MCF 10A (cell line): Measurements from ENCODE around the gene KCNAB2. TPM values are rescaled to one million over a fixed set of nuclear protein-coding genes. Genes with fewer than 3 reads are reported as not detected.

Experiments
- BruUV-seq: library from RNA; stranded (reverse); fragments of 400-500 nt; replicated peaks from 2 replicates; lab custom pipeline; 2021; lab: Mats Ljungman, UMichigan
- CTCF ChIA-PET: fragments of 300-600 bp; sonication (Branson Sonifier 250); formaldehyde crosslinking; extraction: SDS; loops from one replicate; lab custom pipeline; 2021; ENCODE audit warnings: antibody characterized with exemption, inconsistent platforms; lab: Yijun Ruan, JAX
- POLR2A ChIA-PET: fragments of 300-600, 350-650 bp; sonication (Branson Sonifier 250); formaldehyde crosslinking; extraction: SDS; loops from one replicate; lab custom pipeline; 2020; ENCODE audit warnings: antibody characterized with exemption, inconsistent platforms; lab: Yijun Ruan, JAX
- DNase-seq: peaks from one replicate; pipeline ENCODE4 v3.0.0-alpha.2; 2018; ENCODE audit not compliant: unreplicated experiment
- H3K27ac Mint-ChIP-seq: one replicate; pipeline ENCODE4 v1.8.0; 2022; ENCODE audit warnings: mild to moderate bottlenecking, low read depth, mixed read lengths; ENCODE audit not compliant: unreplicated experiment
- H3K27me3 Mint-ChIP-seq: one replicate; pipeline ENCODE4 v1.8.0; 2022; ENCODE audit warnings: mixed read lengths; ENCODE audit not compliant: insufficient read depth, unreplicated experiment
- H3K36me3 Mint-ChIP-seq: one replicate; pipeline ENCODE4 v1.8.0; 2022; ENCODE audit warnings: mild to moderate bottlenecking, moderate library complexity, mixed read lengths; ENCODE audit not compliant: insufficient read depth, unreplicated experiment
- H3K4me1 Mint-ChIP-seq: one replicate; pipeline ENCODE4 v1.8.0; 2022; ENCODE audit warnings: mixed read lengths; ENCODE audit not compliant: insufficient read depth, unreplicated experiment
- H3K4me3 Mint-ChIP-seq: one replicate; pipeline ENCODE4 v1.8.0; 2022; ENCODE audit warnings: mild to moderate bottlenecking, moderate library complexity, mixed read lengths; ENCODE audit not compliant: unreplicated experiment
- H3K9me3 Mint-ChIP-seq: one replicate; pipeline ENCODE4 v1.8.0; 2022; ENCODE audit warnings: mixed read lengths; ENCODE audit not compliant: unreplicated experiment
- intact Hi-C: fragments of 100-400 bp; cut with micrococcal nuclease; formaldehyde crosslinking; loops from 2 replicates; pipeline ENCODE4 v1.14.1; 2022
- total RNA-seq: library from RNA; stranded (reverse); gene quantifications from 2 replicates; pipeline ENCODE4 v1.2.3, GENCODE V29; 2022
- TF ChIP-seq, protein P1 (sequence below): fragments of 200-600 bp; IDR thresholded peaks from one replicate; pipeline ENCODE4 v1.8.0; 2022; ENCODE audit warnings: antibody characterized with exemption, mild to moderate bottlenecking; ENCODE audit not compliant: unreplicated experiment

The KCNAB2 gene
- total RNA-seq, 1 experiment from 2014 or later = 11.8 TPM

DNA sequence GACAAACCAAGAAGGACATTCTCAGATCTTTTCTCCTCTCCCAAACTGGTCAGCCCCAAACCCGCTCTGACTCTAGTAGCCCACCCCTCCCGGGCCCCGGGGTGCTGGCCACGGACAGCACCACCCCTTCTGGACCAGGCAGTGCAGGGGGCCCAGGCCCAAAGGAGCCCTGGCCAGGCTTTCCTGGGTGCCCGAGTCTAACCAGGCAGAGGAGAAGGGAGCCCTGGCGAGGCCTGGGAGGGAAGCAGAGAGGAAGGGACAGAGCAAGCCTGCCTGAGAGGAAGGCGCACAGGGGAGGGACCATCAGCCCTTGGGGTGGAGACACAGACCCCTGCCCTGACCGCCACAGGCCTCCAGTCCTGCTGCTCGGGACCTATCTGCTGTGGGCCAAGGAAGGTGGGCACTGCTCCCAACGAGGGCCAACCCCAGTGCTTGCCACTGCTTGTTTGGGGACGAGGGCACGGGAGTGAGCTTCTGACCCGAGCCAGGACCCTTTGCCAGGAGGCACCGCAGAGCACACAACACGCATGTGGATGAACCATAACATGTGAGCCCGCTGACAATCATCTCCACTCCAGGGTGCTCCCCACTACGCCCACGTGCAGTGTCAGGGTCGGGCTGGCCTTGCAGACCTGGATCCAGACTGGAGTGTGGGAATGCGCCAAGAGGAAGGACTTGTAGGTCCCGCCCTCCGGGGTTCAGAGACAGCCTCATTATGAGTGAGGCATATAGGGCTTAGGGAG, 57.6 kb downstream of the KCNAB2 start:
- no peak for DNase-seq

GRCh38 chr1:6103854-6104530, 58.3 kb downstream of the KCNAB2 start:
- peaks cover 15% of the 10 kb centered on the region for H3K27me3 Mint-ChIP-seq
- BruUV-seq = no TSS peak
- no peaks in the 10 kb centered on the region for H3K36me3 Mint-ChIP-seq
- TF ChIP-seq, protein P1, sequence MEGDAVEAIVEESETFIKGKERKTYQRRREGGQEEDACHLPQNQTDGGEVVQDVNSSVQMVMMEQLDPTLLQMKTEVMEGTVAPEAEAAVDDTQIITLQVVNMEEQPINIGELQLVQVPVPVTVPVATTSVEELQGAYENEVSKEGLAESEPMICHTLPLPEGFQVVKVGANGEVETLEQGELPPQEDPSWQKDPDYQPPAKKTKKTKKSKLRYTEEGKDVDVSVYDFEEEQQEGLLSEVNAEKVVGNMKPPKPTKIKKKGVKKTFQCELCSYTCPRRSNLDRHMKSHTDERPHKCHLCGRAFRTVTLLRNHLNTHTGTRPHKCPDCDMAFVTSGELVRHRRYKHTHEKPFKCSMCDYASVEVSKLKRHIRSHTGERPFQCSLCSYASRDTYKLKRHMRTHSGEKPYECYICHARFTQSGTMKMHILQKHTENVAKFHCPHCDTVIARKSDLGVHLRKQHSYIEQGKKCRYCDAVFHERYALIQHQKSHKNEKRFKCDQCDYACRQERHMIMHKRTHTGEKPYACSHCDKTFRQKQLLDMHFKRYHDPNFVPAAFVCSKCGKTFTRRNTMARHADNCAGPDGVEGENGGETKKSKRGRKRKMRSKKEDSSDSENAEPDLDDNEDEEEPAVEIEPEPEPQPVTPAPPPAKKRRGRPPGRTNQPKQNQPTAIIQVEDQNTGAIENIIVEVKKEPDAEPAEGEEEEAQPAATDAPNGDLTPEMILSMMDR = no peak
- H3K4me1 Mint-ChIP-seq = no peaks in the 10 kb centered on the region
- ChIA-PET POLR2A (interaction anchor here (0.7 kb wide), 1 partner anchor 51 kb away, joined by 3 read pairs; no protein-coding TSS in a partner anchor), CTCF (no interaction called here)
- peaks cover 12% of the 10 kb centered on the region for H3K9me3 Mint-ChIP-seq
- no peak overlapping the region for H3K4me3 Mint-ChIP-seq
- intact Hi-C loops = no loop called here
- no peak overlapping the region for H3K27ac Mint-ChIP-seq
- DNase-seq = no peak

More for the DNA sequence above, 57.6 kb downstream of the KCNAB2 start:
- H3K9me3 Mint-ChIP-seq = peaks cover 12% of the 10 kb centered on the region
- H3K36me3 Mint-ChIP-seq = peaks cover 4% of the 10 kb centered on the region
- no peaks in the 10 kb centered on the region for H3K4me1 Mint-ChIP-seq
- no peak overlapping the region for H3K4me3 Mint-ChIP-seq
- CTCF ChIA-PET = no interaction called here
- POLR2A ChIA-PET = interaction anchor here (0.7 kb wide), 1 partner anchor 50 kb away, joined by 3 read pairs; no protein-coding TSS in a partner anchor
- peaks cover 9% of the 10 kb centered on the region for H3K27me3 Mint-ChIP-seq
- intact Hi-C loops = no loop called here
- TF ChIP-seq, protein P1 = no peak
- H3K27ac Mint-ChIP-seq = no peak overlapping the region
- no TSS peak for BruUV-seq

- TF ChIP-seq, protein P1 = no peak
- intact Hi-C loops = loop anchor here (5.0 kb wide), 1 partner anchor 238 kb away; no protein-coding TSS in a partner anchor
- DNase-seq = no peak
- BruUV-seq = no TSS peak
- Mint-ChIP-seq H3K36me3 (no peaks in the 10 kb centered on the region), H3K4me1 (no peaks in the 10 kb centered on the region), H3K9me3 (peaks cover 12% of the 10 kb centered on the region), H3K27ac (no peak overlapping the region), H3K4me3 (no peak overlapping the region), H3K27me3 (peaks cover 15% of the 10 kb centered on the region)
- ChIA-PET POLR2A (no interaction called here), CTCF (interaction anchor here (0.7 kb wide), 1 partner anchor 140 kb away, joined by 5 read pairs; no protein-coding TSS in a partner anchor)
Observed at GRCh38 chr1:6104631-6105030, 58.9 kb downstream of the KCNAB2 start.

DNA sequence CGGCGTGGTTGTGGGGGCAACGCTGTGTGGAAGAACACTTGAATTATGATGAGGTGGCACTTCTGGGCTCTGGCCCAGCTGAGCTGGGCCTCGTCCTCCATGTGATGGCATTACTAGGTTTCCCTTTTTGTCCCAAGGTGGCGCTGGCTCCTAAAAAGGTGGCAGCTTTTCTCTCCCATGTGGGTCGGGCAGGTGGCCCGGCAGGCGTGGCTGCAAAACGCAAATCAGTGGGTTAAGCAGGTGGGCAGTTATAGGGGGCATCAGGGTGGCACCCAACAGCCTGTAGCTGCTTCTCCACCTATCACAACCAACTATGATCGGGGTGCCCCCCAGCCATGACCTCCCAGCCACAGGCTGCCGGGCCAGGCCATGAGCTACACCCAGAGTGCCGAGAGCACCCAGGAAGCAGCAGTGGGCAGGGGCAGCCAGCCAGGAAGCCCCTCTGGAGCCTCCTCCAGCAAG, 59.6 kb downstream of the KCNAB2 start:
- DNase-seq = peak; percentile 46
- CTCF ChIA-PET = interaction anchor here (0.7 to 1.1 kb wide), 5 partner anchors 52 to 1285 kb away, joined by 3 to 5 read pairs (median 3); no protein-coding TSS in a partner anchor
- no peaks in the 10 kb centered on the region for H3K36me3 Mint-ChIP-seq
- no peak overlapping the region for H3K27ac Mint-ChIP-seq
- intact Hi-C loops = loop anchor here (5.0 kb wide), 1 partner anchor 237 kb away; no protein-coding TSS in a partner anchor
- peaks cover 15% of the 10 kb centered on the region for H3K27me3 Mint-ChIP-seq
- peaks cover 12% of the 10 kb centered on the region for H3K9me3 Mint-ChIP-seq
- TF ChIP-seq, protein P1 = peak; percentile 12
- POLR2A ChIA-PET = no interaction called here
- H3K4me1 Mint-ChIP-seq = no peaks in the 10 kb centered on the region
- H3K4me3 Mint-ChIP-seq = no peak overlapping the region
- BruUV-seq = no TSS peak
